ENCODE results near the gene SRGAP3.

- TF ChIP-seq CTCF (IDR thresholded peaks at IDR 0.05; ENCODE audit: poor library complexity): no peak
- no peak for TF ChIP-seq EZH2 (IDR thresholded peaks at IDR 0.05; ENCODE audit: borderline replicate concordance)
- TF ChIP-seq EZH2phosphoT487 (IDR thresholded peaks at IDR 0.05; ENCODE audit: low read depth, severe bottlenecking, unreplicated experiment): no peak
Observed at GRCh38 chr3:9298236-9298635, 48.8 kb upstream of the SRGAP3 start.

Measured in hepatocyte (in vitro differentiated cells).